Stimulated activated CD8-positive, alpha-beta memory T cell treated with anti-CD3 and anti-CD28 coated beads, Interleukin-7, amount 100 ng/mL, for 48 hours (primary cell): Measurements from ENCODE around the gene FOXP1.

ENCODE experiments used
- DNase-seq, 2 donors: peaks; one replicate each; pipeline ENCODE4 v3.0.0-alpha.2; 2020; ENCODE audit warnings: low read depth in 1 of 2; ENCODE audit errors: extremely low read depth in 1 of 2

FOXP1 gene

DNA sequence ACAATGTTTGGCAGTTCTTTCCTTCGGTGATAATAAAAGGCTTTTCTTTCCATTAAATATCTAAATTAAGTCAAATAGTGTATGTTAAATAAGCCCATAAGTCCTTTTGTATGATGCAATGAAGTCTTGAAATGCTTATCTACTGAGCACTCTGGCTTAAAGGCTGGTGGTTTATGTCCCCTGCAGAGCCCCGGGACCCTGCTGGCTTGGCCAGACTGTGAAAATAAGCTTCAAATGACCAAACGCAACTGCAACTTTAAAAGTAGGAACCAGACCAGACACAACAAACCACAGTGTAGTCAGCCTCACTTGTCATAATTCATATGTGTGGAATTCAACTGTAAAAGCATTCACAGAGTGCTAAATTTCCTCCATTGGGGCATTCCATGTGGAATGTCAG lies 72.5 kb downstream of the FOXP1 start:
- DNase-seq, result no peak

DNA sequence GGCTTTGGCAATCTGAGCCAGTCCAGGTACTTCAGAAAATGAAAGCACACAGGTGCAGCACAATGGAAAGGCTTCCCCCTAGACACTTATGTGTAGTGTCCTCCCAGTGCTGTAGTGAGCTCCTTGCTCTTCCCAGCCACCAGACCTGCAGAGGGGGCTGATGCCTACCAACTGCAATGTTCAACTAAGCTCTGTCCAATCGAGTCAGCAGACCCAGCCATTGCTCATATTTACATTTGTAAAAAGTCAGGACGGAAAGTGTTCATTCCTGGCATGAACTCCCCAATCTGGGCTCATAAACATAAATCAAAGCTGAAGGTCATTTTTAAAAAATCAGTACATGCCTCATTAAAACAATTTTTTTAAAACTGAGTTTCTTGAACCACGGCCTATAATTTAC lies 73.0 kb downstream of the FOXP1 start:
- no peak for DNase-seq

GRCh38 chr3:71509066-71509465 lies 74.5 kb downstream of the FOXP1 start:
- DNase-seq, result no peak

DNA sequence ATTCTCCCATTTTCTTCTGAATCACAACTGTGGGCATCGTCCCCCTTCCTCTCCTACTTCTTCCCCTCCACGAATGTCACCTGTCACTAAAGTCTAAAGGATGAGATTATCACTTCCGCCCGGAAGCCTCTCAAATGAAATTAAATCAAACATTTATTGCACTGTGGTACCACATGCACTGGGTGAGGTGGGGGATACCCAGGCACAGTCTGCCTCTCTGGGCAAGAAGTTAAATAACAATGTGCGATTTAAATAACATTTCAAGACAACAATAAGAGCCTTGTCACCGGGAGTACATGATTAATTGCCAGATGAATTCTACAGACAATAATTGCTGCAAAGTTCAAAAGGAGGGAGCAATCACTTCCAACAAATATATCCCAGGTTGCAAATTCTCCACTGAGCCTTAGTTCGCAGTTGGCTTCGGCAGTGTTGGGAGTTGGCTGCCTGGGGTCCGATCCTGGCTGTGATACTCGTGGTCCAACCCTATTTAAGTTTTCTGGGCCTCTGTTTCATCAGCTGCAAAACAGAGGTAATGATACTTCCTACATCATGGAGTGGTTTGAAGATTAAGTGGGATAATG lies 77.7 kb downstream of the FOXP1 start:
- no peak for DNase-seq

DNA sequence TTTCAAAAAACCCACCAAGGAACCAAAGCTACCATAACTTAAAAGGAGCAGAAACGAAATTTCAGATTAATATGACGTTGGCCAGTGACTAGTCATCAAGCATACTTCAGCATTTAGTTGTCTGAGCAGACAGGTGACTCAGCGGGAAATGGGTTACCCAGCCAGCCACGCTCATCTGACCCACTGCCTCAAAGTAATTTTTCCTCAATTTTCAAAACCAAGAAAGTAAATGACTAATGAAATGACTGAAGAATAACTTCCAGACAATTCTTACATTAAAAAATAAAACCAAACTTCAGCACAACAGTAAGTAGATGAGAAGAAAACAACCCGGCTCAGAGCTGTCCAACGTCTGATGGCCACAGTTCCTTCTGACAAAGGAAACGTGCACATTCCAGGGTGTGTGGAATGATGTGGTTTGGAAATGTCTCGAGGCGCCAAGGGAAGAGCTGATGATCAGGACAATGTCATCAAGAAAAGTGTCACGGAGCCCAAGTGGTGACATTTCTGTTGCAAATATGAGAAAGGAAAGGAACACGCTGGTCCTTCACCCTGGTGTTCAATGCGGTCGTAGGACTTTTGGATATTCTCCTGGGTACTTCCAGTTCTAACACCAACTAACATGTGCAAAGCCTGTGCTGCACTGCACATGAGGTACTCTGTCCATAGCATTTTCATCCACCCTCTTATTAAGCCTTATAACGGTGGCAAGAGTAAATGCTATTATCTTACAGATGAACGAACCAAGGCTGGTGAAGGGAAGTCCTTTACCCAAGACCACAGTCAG lies 79.1 kb downstream of the FOXP1 start:
- DNase-seq, result peak in 1 of 2 donors; percentile 47

- no peak for DNase-seq
These were observed 79.8 kb downstream of the FOXP1 start for GRCh38 chr3:71503525-71504249.

GRCh38 chr3:71502066-71502625 lies 81.4 kb downstream of the FOXP1 start:
- no peak for DNase-seq

DNA sequence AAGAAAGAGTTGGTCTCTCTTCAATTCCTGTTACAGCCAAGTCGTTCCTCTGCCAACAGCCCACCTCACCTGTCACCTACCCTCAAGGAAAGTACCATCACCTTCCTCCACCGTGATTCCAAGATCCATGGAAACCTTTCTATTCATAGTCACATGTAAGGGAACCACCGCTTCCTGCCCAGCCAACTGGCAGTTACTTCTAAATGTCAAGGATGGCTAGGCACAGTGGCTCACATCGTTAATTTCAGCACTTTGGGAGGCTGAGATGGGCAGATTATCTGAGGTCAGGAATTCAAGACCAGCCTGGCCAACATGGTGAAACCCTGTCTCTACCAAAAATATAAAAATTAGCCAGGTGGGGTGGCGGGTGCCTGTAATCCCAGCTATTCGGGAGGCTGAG lies 82.8 kb downstream of the FOXP1 start:
- DNase-seq, result no peak

DNA sequence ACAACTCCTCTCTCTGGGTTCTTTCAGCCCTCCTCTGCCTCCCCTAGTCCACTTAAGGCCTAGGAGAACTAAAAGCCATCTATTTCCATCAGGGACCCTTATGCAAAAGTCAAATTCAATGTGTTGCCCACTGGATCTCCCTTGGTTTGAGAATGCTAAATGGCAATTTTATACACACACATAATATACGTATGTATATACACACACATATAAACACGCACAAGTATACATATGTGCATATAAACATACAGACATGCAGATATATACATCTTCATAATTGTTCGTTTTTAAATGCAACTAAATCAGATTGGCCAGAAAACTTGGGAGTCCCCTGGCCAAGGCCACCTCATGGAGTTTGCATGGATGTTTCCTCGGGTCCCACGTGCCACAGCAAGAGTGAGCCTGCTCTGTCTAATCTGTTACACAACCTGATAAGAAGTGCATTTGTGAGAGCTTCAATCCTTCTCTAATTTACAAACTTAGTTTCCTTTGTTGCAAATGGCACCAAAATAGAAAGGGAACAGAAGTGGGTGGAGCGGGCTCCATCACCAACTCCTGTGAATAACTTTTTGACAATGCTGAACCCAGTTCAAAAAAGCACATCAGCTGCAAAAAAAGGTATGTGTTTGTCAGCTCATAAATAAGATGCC lies 84.2 kb downstream of the FOXP1 start:
- DNase-seq, result no peak

- DNase-seq, result no peak
These were observed 85.0 kb downstream of the FOXP1 start for GRCh38 chr3:71498543-71498942.

DNA sequence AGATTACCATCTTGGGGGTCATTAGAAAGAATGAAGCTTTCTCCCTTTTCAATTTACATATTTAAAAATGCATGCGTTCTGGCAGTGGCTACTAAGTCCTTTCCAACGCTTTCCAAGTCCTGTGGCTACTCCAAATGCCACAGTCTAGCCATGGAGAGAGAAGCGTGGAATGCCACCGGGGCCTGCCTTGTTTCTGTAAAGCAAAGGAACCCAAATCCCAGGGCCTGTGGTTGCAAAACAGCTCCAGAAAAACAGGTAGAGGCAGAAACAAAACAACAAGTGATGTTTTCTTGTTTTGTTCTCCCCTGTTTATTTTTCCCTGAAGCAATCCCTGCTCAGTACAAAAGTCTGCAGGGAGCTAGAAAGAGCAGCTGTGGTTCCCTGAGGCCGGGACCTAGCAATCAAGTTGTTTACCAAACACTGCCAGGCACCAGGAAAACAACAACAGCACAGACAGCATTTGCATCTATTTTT lies 85.5 kb downstream of the FOXP1 start:
- no peak for DNase-seq

- DNase-seq, result no peak
These were observed 86.1 kb downstream of the FOXP1 start for GRCh38 chr3:71497367-71497897.

DNA sequence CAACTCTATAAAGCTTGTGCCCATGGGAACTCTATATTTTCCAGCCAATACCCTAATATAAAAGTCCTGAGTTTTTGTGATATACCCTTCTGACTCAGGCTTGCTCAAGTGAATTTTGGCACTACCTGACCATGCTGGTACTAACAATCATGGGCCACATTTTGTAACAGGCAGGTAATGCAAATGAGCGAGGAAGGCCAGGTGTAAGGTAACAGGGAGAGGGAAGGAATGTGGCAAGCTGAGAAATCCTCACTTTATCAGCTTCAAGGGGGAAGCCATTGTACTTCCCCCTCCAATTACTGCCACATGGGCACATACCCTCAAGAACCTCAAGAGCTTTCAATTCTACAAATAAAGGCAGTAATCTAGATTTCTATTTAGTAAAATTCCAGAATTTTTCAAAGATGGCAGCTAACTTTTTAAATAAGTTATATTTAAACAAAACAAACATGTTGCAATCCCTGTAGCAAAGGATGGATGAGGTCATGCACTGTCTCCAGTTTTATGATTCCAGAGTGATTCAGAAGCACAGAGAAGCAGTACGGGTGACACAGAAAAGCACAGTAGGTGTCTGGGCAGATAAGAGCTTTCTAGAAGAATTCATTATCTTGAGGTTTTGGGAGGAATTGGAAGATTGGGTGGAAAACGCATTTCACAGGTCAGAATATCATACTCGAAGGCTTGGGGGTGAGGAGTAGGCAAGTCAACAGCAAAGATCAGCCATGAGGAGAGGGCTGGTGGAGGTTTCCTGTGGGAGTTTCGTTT lies 87.6 kb downstream of the FOXP1 start:
- no peak for DNase-seq

DNA sequence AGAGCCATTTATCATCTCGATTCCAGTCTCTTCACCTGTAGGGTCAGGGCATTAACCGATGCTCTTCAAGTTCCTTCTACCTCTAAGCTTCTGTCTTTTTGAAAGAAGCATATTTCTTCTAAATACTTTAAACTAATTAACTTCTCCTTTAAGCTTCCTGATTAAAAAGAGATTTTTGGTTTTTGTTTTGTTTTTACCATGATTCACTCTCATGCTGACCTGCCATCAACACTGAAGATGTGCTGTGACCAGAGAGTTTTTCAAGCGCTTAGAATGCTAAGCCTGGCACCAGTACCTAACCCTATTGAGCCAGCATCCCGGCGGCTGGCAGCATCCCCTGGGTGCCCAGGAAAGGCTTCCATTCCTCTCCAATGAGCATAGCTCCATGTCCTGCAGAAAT lies 89.3 kb downstream of the FOXP1 start:
- no peak for DNase-seq

- DNase-seq, result no peak
These were observed 90.4 kb downstream of the FOXP1 start for GRCh38 chr3:71492974-71493771.

DNA sequence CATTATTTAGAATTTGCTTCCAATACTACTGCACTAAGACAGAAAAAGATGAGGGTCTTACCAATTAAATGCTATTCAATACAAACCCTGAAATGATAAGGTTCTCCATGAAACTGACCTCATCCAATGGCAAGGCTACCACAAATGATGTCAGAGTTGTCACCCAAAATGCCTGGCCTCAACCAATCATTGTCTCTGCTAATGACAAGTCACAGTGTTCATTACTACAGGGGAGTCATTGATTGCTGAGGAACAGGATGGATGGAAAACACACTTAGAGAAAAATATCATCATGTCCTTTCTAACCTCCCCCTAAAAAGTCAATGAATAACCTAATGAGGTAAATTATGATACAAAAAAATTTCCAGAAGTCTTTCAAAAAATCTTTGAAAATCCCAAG lies 91.0 kb downstream of the FOXP1 start:
- no peak for DNase-seq

- DNase-seq, result no peak
These were observed 92.3 kb downstream of the FOXP1 start for GRCh38 chr3:71491154-71491752.

DNA sequence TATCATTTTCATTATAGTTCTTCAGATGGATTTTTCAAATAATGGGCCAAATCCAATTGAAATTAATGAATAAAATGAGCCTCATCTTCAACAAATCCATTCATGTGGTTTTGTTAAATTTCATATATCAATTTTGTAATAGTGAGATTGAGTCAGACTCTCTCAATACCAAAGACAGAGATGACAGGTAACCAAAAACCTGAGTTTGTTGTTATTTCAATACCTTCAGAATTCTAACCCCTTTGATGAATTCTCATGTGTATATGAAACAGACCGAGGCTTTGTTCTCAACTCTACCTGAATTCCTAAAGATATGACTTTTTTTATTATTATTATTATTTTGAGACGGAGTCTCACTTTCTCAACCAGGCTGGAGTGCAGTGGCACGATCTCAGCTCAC lies 92.8 kb downstream of the FOXP1 start:
- no peak for DNase-seq

- no peak for DNase-seq
These were observed 94.2 kb downstream of the FOXP1 start for GRCh38 chr3:71489315-71489761.
